Mammary epithelial cell (primary cell): ENCODE data around the gene TSPAN2.

Experiments
- CTCF ChIP-seq, 2 donors: IDR thresholded peaks in 1 of 2; conservative IDR thresholded peaks in 1 of 2; 2 replicates each; pipeline ENCODE4 v1.5.1; 2011 to 2012; ENCODE audit warnings: inconsistent platforms in 2 of 2, low read length in 2 of 2, mild to moderate bottlenecking in 2 of 2, control low read depth in 1 of 2, low read depth in 1 of 2; ENCODE audit not compliant: insufficient read depth in 1 of 2; ENCODE audit errors: extremely low read depth in 1 of 2
- EZH2 ChIP-seq: IDR thresholded peaks from 2 replicates; pipeline ENCODE4 v1.6.1; 2012; ENCODE audit warnings: low read length, inconsistent platforms, borderline replicate concordance

- TF ChIP-seq CTCF (conservative IDR thresholded peaks at IDR 0.05 in 1 of 2, IDR thresholded peaks at IDR 0.05 in 1 of 2; ENCODE audit: extremely low read depth in 1 of 2, insufficient read depth in 1 of 2, low read depth in 1 of 2, low read length in 2 of 2), result no peak
- no peak for TF ChIP-seq EZH2
These were observed 1.1 kb downstream of the TSPAN2 start for GRCh38 chr1:115088115-115088778.
